ENCODE results near the gene ETV3. TPM values are rescaled to one million over a fixed set of nuclear protein-coding genes. Genes with fewer than 3 reads are reported as not detected.

Gene ETV3
- polyA plus RNA-seq, 1 experiment: 10.0 TPM

DNA sequence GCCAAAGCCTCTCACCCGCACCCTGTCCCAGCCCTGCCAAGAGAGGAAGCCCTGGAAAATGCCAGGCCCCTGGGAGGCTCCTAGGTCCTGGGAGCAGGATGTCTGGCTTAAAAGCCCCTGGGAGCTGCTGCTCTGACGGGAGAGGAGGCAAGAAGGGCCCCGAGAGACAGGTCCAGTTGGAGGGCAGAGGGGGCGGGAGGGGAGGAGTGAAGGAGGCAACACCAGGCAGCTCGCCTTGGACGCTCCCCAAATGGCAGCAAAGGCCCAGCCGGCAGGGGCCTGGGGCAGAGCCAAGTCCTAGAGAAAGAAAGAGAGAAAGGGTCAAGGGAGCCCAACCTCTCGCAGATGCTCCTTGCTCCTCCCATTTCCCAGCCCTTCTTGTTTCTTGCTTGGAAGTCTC is 45.4 kb downstream of the ETV3 start:
- ChIA-PET POLR2A (interaction anchor here (1.0 kb wide), 1 partner anchor 13 kb away, joined by 5 read pairs; no protein-coding TSS in a partner anchor), CTCF (interaction anchor here (1.9 kb wide), 1 partner anchor 63 kb away, joined by 12 read pairs; no protein-coding TSS in a partner anchor)
- Histone ChIP-seq H3K4me3 (ENCODE audit: low read depth, low read length) (no peak overlapping the region), H3K9me3 (ENCODE audit: control insufficient read depth, insufficient read depth, low read length) (no peaks in the 10 kb centered on the region), H3K27ac (ENCODE audit: low read depth, low read length) (no peak overlapping the region), H3K27me3 (ENCODE audit: control insufficient read depth, insufficient read depth, low read length) (no peaks in the 10 kb centered on the region)
- TF ChIP-seq, protein P1, sequence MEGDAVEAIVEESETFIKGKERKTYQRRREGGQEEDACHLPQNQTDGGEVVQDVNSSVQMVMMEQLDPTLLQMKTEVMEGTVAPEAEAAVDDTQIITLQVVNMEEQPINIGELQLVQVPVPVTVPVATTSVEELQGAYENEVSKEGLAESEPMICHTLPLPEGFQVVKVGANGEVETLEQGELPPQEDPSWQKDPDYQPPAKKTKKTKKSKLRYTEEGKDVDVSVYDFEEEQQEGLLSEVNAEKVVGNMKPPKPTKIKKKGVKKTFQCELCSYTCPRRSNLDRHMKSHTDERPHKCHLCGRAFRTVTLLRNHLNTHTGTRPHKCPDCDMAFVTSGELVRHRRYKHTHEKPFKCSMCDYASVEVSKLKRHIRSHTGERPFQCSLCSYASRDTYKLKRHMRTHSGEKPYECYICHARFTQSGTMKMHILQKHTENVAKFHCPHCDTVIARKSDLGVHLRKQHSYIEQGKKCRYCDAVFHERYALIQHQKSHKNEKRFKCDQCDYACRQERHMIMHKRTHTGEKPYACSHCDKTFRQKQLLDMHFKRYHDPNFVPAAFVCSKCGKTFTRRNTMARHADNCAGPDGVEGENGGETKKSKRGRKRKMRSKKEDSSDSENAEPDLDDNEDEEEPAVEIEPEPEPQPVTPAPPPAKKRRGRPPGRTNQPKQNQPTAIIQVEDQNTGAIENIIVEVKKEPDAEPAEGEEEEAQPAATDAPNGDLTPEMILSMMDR (IDR thresholded peaks at IDR 0.05; ENCODE audit: low read depth, low read length): no peak
- DNase-seq (ENCODE audit: low read depth, low spot score): no peak

DNA sequence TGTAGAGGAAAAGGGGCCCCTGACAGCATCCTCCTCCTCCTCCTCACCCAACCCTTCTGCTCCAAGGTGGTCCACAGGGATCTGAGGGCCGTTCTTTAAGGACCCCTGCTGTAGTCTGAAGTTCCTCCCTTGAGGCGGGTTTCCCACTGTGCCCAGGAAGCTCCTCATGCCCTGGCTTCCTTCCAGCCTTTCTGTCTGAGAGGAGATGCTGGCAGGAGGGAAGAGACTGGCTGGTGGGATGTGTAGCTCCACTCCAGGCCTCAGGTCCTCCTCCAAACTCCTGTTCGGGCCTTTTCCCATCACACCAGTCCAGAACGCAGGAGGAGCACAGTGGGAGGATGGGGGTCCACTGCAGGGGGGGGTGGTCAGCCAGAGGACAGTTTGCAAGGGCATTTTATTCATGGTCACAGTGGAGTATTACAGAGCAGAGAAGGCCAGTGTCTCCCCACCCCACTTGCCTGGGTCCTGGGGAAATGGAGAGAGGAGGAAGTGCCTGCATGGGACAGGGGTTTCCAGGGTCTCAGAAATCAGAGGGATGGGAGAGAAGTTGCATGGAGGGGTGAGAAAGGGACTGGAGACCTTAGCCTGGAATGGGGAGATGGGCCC is 46.4 kb downstream of the ETV3 start:
- ChIA-PET CTCF (interaction anchor here (1.1 to 8.1 kb wide), 3 partner anchors 18 to 60 kb away, joined by 4 to 406 read pairs (median 31); no protein-coding TSS in a partner anchor), POLR2A (interaction anchor here (0.7 kb wide), 1 partner anchor 9 kb away, joined by 3 read pairs; no protein-coding TSS in a partner anchor)
- TF ChIP-seq, protein P1 (IDR thresholded peaks at IDR 0.05; ENCODE audit: low read depth, low read length): no peak
- DNase-seq (ENCODE audit: low read depth, low spot score): no peak
- H3K4me3 ChIP-seq (ENCODE audit: low read depth, low read length): no peak overlapping the region
- no peaks in the 10 kb centered on the region for H3K9me3 ChIP-seq (ENCODE audit: control insufficient read depth, insufficient read depth, low read length)
- no peaks in the 10 kb centered on the region for H3K27me3 ChIP-seq (ENCODE audit: control insufficient read depth, insufficient read depth, low read length)
- no peak overlapping the region for H3K27ac ChIP-seq (ENCODE audit: low read depth, low read length)

DNA sequence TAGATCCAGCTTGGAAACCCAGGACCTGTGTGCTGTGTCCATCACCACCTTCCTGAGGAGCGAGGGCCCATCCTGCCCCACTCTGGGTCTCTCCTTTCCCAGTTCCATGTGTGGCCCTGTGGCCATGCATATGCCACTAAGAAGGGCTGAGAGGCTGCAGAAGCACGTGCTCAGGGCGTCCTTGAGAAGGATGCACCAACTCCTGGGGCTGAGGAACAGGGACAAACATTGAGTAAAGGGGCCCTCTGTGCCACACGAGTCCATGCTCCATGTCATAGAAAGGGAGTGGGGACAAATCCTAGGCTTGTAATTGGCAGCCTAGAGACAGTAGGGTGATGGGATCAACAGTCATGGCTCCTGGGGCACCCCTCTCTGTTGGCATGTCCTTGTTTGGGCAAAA is 47.0 kb downstream of the ETV3 start:
- TF ChIP-seq, protein P1 (IDR thresholded peaks at IDR 0.05; ENCODE audit: low read depth, low read length): no peak
- POLR2A ChIA-PET: interaction anchor here (0.7 kb wide), 1 partner anchor 8 kb away, joined by 3 read pairs; no protein-coding TSS in a partner anchor

DNA sequence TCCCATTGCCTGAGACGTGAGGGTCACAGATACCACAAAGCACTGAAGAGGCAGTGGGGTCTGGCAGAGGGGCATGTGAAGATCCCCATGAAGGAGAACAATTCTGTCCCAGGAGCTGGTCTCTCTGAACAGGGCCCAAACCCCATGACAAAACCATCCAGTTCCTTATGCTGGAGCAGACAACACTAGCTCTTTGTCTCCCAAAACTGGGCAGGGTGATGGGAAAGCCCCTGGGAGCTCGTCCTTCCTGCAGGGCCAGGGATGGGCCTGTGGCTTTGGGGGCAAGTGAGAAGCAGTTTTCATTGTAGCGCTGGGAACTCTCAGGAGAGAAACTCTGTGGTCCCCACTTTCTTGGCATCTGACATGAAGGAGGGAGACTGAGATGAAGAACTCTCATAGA is 47.4 kb downstream of the ETV3 start:
- Histone ChIP-seq H3K27ac (ENCODE audit: low read depth, low read length) (no peak overlapping the region), H3K27me3 (ENCODE audit: control insufficient read depth, insufficient read depth, low read length) (no peaks in the 10 kb centered on the region), H3K9me3 (ENCODE audit: control insufficient read depth, insufficient read depth, low read length) (no peaks in the 10 kb centered on the region), H3K4me3 (ENCODE audit: low read depth, low read length) (no peak overlapping the region)
- TF ChIP-seq, protein P1 (IDR thresholded peaks at IDR 0.05; ENCODE audit: low read depth, low read length): no peak
- ChIA-PET POLR2A (interaction anchor here (1.0 to 1.4 kb wide), 3 partner anchors 16 to 65 kb away, joined by 3 to 9 read pairs (median 4); no protein-coding TSS in a partner anchor), CTCF (interaction anchor here (0.7 to 8.1 kb wide), 21 partner anchors 10 to 405 kb away, joined by 3 to 406 read pairs (median 5); partner anchors contain the start of gene ETV3L)
- DNase-seq (ENCODE audit: low read depth, low spot score): no peak

More for the DNA sequence above, 47.0 kb downstream of the ETV3 start:
- DNase-seq (ENCODE audit: low read depth, low spot score): no peak
- no peak overlapping the region for H3K27ac ChIP-seq (ENCODE audit: low read depth, low read length)
- CTCF ChIA-PET: interaction anchor here (0.9 to 8.1 kb wide), 15 partner anchors 10 to 394 kb away, joined by 3 to 406 read pairs (median 19); partner anchors contain the start of gene ETV3L
- H3K4me3 ChIP-seq (ENCODE audit: low read depth, low read length): no peak overlapping the region
- no peaks in the 10 kb centered on the region for H3K27me3 ChIP-seq (ENCODE audit: control insufficient read depth, insufficient read depth, low read length)
- H3K9me3 ChIP-seq (ENCODE audit: control insufficient read depth, insufficient read depth, low read length): no peaks in the 10 kb centered on the region

DNA sequence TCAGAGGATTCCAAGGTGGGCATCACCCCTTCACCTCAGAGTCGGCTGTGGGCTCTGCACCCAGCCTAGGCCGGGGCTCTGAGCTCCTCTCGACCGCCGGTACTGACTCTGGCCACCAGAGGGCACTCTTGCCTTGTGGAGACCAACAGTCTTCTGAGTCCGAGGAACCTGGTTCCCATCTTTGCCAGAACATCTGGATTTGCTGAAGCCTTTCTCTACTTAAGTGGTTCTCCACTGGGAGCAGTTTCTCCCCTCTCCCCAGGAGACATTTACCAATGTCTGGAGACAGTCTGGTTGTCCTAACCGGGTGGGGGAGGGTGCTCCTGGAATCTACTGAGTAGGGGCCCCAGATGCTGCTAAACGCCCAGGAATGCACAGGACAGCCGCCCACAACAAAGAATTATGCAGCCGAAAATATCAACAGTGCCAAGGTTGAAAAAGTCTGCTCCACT is 48.0 kb downstream of the ETV3 start:
- CTCF ChIA-PET: interaction anchor here (0.6 to 8.1 kb wide), 38 partner anchors 9 to 405 kb away, joined by 3 to 406 read pairs (median 4); partner anchors contain the start of gene ETV3L
- Histone ChIP-seq H3K9me3 (ENCODE audit: control insufficient read depth, insufficient read depth, low read length) (no peaks in the 10 kb centered on the region), H3K27ac (ENCODE audit: low read depth, low read length) (no peak overlapping the region), H3K4me3 (ENCODE audit: low read depth, low read length) (0 out of 2 replicates have a peak overlapping the region, but pooled peaks have one; percentile 13), H3K27me3 (ENCODE audit: control insufficient read depth, insufficient read depth, low read length) (no peaks in the 10 kb centered on the region)
- peak; percentile 84 for DNase-seq (ENCODE audit: low read depth, low spot score)
- POLR2A ChIA-PET: interaction anchor here (1.0 to 1.4 kb wide), 3 partner anchors 16 to 66 kb away, joined by 3 to 9 read pairs (median 4); no protein-coding TSS in a partner anchor
- TF ChIP-seq, protein P1 (IDR thresholded peaks at IDR 0.05; ENCODE audit: low read depth, low read length): peak; percentile 95
